CD4-positive, alpha-beta T cell treated with Interleukin-21 for 1 hour (primary cell): Measurements from ENCODE around the gene MBLAC1.

Experiments
- DNase-seq: peaks from one replicate; pipeline ENCODE4 v3.0.0-alpha.2; 2020

Gene MBLAC1

DNA sequence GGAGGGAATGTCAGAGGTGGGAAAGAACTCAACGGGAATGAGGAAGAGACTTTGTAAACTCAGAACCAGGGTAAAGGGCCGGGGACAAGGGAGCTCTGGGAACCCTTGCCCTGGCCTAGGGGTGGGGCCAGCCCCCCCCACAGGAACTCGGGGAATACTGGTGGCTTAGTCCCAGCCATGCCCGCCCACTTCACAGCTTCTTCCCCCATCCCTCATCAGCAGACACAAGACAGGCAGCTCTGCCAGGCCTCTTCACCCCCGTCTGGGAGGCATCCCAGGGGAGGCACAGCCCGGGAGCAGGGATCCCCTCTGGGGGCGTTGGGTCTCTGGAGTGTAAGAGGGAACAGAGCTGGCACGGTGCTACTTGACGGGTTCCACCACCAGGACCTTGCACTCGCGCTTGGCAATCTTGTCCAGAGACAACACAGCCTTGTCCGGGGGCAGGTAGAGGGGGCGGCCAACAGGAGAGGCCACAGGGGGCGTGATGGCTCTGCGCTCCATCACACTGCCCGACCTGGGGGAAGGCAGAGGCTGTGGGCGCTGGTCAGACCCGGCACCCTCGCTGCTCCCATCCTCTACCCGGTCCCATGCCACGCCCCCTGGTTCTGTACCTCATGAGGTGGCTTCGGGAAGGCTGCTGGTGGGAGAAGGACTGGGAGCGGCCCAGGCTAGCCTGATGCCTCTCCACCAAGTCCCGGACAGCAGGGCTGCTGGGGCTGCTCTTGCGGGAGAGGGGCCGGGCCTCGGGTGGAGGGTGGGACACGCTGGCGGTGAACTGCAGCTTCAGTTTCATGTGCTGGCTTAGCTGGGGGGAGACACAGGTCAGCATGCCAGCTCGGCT, 28.1 kb downstream of the MBLAC1 start:
- DNase-seq, result no peak

DNA sequence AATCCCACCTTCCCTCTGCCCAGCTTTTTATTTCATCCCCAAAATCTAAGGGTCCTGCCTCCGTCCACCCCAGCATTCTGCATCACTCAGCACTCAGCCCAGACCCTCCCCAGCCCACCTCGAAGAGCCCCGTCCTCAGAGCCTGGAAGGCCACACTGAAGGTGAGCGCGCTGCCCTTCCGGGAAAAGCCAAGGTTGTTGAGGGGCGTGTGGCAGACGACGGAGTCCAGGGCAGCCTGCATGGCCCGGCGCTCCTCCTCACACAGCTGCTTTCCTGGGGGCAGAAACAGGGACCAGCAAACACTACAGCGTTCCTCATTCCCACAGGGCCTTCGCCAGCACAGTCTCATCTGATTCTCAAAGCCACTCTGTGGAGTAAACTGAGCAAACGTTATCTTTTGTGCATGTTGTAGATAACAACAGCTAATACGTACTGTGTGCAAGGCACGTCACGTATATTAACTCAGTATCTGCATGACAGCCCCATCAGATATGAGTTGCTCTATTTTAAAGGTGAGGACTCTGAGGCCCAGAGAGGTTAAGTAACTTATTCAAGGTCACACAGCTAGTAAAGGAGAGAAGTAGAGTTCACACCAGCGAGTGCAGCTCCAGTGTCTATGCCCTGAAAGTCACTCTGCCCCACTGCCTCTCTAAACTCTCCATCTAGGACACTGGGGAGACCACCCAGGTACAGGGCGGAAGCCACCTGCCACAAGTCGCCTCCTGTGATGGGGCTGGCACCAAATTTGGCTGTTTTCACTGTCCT, 29.0 kb downstream of the MBLAC1 start:
- DNase-seq, result no peak

DNA sequence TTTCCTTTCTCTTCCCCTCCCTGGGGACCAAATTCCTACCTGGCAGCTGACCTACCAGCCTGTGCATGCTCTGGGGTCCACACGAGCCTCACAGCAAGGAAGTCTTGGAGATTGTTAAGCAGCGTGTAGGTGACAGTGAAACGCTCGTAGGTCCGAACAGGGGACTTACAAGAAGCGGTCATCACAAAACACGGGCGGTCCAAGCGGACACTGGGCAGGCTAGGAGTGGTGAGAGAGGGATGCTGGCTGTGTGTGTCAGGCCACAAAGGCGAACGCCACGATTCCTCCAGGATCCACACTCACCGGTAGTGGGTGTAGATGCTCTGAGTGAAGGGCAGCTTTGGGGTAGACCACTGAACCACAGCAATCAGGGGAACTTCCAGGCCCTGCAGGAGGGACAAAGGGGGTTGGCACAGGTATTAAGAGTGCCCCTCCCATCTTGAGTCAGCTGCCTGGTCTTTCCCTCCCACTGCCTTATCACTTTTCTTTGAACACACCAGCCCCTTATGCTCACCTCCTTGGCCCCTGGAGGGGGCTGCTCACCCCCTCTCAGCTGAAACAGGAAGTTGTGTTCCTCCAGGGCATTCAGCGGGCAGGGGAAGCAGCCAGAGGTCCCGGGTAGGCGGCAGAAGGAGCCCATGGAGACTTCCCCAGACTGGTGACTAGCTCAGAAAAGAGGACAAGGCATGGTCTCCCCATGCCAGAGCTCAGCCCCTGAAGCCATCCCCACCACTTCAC, 29.7 kb downstream of the MBLAC1 start:
- DNase-seq, result peak; percentile 58

DNA sequence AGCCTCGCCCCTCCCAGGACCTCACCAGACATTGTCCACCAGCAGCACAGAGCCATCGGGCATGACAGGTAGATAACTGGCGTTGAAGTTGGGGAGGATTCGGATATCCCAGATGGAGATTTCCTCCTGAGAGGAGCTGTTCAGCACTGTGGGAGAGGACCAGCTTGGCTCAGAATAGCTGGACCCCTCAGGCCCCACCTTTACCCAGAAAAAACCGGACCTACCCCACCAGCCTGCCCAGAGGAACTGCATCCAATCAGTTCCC, 30.2 kb downstream of the MBLAC1 start:
- no peak for DNase-seq

DNA sequence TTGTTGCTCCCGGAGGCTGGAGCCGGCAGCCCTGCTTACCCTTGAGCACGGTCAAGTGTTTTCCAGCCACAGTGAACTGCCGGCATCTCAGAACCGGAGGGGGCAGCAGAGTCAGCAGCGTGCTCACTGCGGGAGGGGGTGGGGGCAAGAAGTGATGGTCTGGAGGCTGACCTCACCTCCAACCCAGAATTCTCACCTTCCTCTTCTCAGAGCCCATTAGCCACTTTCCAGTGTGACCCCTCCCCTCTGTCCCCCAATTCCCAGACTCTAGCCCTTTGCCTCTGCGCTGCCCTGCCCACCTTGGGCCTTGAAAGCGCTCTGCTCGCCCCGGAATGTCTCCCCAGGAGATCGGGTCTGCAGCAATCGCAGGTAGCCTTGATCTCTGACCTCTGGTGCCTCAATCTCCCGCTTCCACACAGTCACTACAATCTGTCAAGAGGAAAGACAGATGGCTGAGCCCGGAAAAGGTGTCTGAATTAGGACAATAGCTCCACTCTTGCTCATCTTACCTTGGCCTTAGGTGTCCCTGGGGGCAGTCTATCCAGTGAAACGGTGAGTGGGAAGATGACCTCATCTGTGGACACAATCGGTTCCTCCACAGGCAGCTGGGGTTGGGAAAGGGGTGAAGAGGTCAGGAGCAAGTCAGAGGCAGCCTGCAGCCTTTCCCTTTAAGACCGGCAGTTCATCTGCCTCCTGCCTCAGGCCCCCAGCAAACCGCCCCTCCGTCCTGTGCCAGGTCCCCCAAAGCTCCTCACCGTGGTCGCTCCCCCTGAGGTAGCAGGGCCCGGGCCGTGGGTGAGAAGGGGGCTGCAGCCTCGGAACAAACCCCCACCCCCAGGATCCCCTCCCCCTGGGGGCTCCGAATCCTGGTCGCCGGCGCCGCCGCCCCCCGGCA, 30.8 kb downstream of the MBLAC1 start:
- DNase-seq, result no peak

DNA sequence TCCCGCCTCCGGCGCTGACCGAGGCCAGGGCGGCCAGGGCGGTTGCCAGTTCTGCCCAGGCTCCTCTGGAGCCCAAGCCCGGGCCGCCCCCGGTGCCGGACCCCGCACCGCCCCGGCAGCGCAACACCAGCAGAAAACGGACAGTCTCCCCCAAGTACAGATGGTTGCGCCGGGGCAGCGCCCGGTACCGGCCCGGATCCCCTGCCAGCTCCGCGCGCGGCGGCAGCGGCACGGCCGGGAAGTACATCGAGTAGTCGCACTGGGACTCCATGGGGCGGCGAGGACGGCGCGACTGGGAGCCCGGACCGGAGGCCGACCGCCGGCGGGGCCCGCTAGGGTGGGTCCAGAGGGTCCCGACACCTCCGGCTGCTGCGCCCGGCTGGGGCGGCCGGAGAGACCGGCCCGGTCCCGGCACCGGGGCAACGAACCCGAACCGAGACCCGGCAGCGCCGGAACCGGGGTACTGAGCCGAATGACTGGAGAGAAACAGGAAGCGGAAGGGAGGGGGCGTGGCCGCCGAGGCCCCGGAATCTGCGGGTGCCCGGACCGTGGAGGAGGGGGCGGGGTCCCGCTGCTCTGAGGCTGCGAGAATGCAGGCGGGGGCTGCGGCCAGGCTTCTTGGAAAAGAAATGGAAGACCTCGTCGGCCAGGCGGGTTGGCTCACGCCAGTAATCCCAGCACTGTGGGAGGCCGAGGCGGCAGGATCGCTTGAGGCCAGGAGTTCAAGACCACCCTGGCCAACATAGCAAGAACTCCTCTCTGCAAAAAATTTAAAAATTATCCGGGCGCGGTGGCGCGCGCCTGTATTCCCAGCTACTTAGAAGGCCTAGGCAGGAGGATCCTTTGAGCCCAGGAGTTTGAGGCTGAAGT, 31.7 kb downstream of the MBLAC1 start, which contains the start of gene TRAPPC14:
Gene TRAPPC14 (minus strand): TSS at position 495 of the 870 bp plus-strand sequence. CDS start 224 bp downstream, at position 271.
- DNase-seq, result peak; percentile 87

DNA sequence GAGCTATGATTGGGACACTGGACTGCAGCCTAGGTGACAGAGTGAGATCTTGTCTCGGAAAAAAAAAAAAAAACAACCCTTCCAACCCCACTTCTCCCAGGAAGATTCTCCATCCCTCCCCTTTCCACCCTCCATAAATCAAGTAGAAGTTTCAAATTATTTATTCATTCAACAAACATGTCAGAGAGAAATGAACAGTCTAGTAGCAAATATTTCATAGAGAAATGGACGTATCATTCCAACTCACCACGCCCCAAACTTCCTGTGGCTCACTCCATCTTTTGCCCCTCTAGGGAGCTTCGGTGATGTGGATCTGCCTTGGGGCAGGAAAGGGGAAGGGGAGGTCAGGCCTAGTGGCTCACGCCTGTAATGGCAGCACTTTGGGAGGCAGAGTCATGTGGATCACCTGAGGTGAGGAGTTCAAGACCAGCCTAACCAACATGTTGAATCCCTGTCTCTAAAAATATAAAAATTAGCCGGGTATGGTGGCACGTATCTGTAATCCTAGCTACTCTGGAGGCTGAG, 32.4 kb downstream of the MBLAC1 start:
- DNase-seq, result no peak

DNA sequence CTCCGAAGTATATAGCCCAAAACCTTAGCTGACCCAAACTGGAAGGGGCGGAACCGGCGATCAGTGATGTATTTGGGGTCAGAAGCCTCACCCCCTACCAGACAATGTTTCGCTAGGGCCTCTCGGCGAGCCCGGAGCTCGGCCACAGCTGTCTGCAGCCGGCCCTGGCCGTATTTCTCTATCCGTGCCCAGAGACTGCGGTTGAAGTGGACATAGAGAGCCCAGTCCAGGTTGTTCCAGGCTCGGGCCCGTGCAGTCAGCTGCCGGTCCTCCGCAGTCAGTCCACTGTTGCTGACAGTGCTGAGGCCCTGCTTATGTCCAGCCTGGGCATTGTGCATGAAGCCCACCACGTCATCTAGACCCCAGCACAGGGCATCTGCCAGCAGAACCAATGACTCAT, 33.3 kb downstream of the MBLAC1 start:
- no peak for DNase-seq

DNA sequence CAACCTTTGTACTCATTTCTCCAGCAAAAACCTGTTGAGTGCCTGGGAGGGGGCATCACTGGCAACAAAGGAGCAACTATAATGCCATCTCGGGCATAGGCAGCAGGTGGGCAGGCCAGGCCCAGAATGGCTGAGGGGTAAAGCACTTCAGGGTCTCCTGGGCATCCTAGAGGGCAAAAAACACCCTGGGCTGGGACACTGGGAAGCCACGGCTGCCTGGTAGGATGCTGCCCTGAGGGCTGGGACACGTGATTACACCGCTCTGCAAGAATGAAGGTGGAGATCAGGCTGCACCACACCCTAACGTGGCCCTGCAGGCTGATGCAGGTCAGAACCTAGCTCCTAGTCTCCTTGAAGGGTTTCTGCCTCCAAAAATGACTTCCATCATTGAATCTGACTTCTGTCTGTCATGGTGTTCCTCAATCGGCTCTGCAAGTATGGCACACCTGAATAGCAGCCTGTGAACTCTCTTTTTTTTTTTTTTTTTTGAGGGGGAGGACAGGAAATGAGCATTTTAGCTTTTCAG, 36.3 kb downstream of the MBLAC1 start:
- DNase-seq, result peak; percentile 21

DNA sequence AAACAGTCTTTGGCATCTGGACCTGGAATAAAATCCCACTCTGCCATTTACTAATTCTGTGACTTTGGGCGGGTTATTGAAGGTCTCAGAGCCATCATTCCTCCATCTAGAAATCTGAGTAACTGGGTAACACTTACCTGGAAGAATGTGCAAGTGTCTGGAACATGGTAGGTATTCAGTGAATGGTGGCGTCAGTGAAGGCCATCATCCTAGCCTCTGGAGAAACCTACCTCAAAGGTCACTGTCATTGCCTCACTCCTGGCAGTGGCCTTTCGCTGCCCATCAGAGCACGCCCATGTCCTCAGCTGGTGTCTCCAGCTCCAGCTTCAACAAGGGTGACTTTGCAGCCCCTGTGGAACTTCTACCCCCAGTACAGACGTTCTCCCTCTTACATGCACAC, 37.1 kb downstream of the MBLAC1 start:
- no peak for DNase-seq

DNA sequence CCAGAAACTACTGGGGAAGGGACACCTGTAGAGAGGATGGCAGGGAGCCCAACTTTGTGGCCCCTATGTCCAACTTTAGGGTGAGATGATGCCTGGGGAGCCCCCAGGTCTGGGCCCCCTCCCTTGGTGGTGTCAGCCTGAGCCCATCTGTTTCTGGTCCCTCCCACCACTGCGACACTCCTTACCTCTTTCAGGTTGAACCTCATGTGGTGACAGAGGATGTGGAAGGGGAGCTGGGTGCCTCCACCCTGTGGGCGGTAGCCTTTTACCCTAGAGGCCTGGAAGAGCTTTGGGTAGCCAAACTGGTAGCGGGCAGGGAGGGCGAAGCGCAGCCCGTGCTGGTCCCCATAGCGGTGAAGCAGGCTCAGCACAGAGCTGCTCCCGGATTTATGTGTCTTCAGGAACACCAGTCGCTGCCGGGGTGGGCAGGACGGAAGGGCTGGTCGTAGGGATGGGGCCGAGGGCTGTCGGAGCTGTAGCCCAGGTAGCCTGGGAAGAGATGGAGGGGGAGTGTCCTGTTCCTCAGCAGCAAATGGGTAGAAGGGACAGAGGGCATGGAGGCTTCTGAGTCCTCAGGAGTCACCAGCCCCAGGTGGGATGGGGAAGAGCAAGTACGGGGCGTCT, 39.7 kb downstream of the MBLAC1 start:
- peak; percentile 51 for DNase-seq

DNA sequence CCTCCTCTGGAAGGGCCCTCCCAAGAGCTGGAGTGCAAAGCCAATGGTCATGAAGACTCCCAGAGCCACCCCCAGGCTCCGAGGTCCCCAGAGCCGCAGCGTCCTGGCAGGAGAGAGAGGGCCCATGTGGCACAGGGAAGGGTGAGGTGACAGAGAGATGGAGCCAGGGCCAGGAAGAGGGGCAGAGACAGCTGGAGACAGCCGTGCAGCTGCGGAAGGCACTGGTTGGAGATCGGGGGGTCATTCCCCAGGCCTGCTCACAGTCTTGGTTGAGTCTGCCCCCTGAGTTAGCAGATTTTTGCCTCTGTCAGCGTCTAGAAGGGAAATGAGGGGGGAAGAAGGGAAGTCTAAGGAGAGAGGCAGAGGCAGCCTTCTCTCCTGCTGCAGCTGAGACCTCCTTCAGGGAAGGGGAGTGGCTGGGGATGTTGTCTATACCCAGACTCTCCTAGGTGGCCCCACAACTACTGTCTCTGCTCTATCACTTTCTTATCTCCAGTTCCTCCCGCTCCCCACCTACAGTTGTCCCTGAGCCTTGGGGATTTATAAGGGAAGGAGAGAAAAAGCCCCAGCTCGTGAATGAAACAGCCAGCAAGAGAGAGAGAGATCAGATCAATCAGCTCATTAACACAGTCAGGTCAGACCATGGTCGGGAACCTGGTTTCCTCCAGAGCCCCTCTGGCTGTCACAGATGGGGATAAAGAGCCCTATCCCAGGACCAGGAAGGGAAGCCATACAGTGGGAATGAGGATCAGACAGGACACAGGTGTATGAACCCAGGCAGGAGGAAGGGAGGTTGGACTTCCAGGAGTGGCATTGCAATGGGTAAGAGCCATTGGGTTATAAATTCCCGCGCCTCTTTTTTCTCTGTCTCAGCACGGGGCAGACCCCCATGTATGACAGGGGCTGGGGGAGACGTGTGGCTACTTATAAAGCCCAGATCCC, 40.5 kb downstream of the MBLAC1 start:
- no peak for DNase-seq

DNA sequence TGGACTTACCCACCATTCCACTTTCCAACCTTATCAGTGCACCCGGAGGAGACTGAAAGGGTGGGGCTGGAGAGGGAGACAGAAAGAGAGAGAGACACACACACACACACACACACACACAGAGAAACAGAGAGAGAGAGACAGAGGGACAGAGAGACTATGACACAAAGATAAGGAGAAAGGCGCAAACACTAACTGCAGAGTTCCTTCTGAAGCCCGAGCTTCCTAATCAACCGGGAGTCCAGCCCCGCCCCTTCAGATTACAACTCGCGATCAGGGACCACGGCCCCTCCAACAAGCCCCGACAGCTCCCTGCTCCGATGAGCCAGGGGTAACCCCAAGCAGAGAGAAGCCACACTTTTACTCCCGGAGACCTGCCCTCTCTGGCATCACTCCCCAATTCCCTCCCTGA, 41.2 kb downstream of the MBLAC1 start:
- DNase-seq, result peak; percentile 28

DNA sequence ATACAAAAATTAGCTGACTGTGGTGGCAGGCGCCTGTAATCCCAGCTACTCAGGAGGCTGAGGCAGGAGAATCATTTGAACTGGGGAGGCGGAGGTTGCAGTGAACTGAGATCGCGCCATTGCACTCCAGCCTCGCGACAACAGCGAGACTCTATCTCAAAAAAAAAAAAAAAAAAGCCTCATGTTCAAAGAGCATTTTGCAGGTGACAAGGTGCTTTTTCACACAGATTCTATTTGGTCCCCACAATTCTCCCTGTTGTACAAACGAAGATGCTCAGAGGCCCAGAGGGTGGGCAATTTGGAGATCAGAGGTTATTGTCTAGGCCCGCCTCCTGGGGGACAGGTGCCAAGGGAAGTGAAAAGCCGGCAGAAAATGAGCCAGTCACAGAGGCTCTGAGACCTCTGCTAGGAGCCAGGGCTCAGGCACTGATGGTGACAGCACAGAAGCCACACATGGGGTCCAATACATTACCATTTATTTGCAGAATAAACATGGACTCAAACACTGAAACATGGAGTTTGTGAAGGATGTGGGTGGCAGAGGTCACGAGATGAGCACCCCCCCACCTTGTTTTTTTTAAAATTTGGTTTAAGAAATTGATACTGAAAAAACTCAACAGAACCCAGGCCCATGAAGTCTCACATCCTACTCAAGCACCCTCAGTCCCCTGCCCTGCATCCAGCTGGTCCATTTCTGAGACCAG, 42.5 kb downstream of the MBLAC1 start:
- no peak for DNase-seq

DNA sequence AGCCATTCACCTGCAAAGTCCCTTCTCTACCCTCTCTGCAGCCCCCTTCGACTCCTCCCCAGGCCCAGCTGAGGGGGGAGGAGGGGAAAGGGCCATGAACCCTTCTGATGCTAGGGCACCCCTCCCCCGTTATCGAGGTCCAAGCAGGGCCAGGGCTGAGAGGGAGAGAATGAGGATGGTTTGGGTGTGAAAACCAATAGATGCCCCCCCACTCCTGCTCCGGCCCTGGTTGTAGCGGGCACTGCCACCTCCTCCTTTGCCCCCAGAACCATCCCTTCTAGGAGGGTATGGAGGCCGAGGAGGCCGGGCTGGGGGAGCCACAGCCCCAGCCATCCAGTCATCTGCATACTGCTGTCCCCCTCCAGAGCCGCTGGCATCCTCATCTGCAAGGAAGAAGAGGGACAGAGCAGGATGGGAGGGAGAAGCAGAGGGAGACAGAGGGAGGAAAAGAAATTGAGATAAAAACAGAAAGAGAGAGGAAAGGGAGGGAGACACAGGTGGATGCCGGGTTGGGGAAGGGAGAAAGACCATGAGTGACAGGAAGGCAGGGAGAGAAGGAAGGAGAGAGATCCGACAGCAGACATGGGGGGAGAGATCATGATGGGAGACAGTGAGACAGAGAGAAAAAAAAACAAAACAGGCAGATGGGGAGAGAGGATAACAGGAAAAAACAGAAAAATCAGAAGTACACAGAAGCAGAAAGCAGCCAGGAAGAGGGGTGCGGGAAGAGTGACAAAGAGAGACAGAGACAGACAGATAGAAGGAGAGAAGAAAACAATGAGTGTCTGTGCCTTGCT, 43.5 kb downstream of the MBLAC1 start:
- DNase-seq, result no peak

DNA sequence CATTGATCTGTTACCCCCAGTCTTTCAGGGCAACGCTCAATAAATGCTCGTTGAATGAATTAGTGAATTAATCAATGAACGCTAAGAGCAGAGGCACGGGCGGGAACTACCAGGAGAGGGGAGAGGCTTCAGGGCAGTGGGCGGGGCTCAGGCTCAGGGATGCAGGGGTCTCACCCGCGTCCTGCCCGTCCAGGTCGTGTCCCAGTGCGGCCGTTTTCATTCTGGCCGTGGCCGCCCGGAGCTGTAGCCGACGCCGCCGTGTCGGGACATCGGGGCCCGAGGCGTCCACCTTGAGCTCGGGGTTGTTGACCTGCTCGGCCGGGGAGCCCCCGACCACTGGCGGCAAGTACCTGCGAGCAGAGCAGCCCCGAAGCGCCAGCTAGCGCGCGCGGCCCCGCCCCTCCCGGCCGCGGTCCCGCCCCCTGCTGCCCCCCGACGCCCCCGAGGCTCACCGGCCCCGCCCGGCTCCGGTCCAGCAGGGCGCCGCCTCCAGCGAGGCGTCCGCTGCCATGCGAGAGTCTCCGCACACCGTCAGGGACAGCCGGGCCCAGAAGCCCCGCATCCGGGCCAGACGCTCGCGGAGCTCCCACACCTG, 44.4 kb downstream of the MBLAC1 start:
- peak; percentile 60 for DNase-seq

DNA sequence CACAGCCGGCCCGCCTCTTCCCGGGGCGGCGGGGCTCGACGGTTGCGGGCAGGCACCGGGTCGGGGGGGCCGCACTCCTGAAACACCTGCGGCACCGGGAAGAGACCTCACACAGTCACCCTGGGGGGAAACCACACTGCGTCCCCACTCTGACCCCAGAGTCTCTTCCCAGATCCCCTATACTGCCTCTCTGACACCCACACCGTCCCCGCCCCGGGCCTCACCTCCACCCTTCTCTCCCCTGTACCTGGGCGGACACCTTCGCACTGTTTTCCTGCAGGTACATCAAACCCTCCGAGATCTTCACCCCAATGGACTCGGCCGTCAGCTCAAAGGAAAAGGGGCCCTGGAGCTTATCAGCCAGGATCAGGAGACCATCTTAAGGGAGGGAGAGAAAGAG, 45.1 kb downstream of the MBLAC1 start:
- no peak for DNase-seq
